Measurements from ENCODE around the gene CT47B1.
"Not testable (repeated sequence)": the region's sequence is repeated elsewhere in the genome, so short reads cannot be mapped to it uniquely, and the experiment has no call there.

CT47B1 gene

DNA sequence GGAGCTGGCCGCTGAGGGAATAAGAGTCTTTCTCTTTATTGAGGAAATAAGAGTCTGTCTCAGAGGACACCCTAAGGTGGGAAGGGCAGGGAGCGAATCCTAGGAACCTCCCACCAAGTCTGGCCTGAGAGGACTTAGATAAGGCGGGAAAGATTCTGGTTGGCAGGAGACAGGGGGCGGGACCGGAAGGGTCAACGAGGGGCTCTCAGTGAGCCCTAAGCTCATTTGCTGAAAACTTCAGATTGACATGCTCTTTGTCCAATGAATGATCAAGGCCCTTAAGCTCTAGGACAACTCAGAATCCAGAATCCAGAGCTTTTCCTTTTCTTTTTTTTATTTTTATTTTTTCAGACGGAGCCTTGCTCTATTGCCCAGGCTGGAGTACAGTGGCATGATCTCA, at the start of gene CT47B1:
Gene CT47B1 (minus strand): TSS at position 101 of the 400 bp plus-strand sequence. CDS start 196 bp downstream, outside the sequence.
- DNase-seq = not testable (repeated sequence)

DNA sequence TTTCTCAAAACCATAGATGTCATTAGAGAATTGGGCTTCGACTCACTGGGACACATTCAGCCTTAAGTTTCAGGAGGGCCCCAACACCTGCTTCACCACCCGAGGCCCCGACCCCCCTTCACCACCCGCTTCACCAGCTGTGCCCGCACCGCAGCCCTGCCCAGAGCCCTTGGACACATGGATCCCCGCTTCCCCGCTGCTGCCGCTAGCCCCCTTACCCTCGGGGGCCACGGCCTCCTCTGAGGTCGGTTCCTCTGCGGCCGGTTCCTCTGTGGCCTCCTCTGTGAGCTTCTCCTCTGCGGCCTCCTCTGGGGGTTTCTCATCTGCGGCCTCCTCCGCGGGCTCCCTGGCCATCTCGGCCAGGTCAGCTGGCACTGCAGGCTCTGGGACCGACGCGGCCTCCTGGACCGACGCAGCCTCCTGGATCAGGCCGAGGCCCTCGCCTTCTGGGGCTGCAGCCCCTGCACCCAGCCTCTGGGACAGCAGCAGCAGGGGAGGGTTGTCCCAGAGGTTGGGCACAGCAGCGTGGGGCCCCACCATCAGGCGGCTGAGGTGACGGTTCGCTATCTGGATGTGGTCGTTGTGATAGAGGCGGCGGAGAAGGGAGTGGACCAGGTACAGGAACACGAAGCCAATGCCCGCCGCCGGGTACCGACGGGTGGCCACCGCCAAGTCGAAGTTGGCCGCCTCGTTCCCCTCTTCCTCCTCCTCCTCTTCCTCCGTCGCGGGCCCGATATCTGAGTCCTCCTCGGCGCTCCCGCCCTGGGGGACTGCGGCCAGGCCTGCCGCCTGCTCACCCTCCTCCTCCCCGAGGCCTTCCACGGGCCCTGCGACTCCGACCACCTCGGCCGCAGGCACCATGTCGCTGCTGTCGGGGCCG, 748 bp downstream of the CT47B1 start:
- DNase-seq = no peak

DNA sequence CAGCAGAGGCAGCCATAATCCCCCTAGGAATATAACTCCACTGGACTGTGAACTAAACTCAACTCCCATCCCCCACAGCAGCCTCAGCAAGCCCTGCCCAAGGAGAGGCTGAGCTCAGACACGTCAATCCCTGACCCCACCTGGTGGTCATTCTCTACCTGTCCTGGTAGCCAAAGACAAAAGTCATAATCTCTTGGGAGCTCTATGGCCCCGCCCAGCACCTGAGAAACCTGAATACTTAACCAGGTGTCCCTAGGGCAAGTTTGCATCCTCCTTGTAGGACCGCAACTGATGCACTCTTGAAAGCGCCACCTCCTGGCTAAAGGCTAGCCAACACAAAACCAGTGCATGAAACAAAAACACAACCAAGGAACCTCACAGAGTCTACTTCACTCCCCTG, 18.4 kb downstream of the CT47B1 start:
- no peak for DNase-seq

DNA sequence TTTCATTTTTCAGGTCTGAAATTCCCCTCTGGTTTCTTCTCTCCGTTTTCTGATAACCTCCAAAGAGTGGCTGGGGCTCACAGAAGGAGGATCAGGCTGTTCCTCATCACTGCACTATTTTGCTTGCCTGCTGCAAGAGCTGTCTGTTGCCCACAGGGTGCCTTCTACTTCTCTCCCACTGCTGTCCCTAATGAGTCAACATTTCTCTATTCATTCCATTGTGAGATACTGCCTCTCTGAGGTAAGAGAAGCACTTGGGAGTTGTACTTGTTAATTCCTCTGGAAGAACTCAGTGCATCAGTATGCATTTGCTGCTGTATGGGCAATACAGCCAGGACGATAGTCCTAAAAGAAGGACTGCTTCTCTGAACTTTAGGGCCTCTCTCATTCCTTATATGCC, 34.8 kb downstream of the CT47B1 start:
- DNase-seq = no peak

DNA sequence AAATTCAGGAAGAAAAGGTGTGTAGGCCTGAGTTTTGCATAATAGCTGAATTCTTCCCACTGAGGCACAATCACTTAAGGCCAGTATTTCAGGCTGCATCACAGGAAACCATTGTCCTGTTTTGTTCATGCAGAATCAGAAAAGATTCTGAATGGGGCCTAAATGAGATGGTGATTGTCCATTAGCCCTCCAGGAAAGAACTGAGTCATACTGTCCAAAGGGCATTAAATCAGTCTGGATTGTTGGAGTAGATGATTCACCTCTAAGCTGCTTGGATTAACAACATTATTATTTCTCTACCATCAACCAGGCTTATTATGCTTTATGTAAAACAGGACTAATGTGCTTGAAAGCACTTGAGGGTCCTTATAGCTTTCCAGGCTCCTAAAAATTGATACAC, 36.2 kb downstream of the CT47B1 start:
- DNase-seq = no peak

DNA sequence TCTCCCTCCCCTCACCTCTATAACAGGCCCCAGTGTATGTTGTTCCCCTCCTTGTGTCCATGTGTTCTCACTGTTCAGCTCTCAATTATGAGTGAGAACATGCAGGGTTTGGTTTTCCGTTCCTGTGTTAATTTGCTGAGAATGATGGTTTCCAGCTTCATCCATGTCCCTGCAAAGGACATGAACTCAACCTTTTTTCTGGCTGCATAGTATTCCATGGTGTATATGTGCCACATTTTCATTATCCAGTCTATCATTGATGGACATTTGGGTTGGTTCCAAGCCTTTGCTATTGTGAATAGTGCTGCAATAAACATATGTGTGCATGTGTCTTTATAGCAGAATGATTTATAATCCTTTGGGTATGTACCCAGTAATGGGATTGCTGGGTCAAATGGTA, 48.5 kb downstream of the CT47B1 start:
- not testable (repeated sequence) for DNase-seq

DNA sequence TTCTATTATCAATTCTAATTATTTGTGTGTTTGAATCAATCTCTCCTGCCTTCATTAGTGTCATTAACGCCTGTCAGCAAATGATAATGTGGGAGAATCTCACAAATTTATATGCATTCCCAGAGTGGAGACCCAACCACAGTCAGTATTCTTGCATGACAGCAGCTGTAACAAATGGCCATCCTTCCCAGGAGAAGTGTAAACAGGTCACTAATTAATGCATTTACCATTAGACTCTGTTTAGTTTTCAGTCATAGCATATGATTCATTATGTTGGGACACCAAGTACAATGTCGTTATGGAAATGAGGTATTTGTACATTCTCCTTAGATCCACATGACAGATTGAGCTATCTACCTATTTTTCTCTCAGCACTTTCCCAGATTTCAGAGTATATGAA, 50.5 kb downstream of the CT47B1 start:
- DNase-seq = no peak

DNA sequence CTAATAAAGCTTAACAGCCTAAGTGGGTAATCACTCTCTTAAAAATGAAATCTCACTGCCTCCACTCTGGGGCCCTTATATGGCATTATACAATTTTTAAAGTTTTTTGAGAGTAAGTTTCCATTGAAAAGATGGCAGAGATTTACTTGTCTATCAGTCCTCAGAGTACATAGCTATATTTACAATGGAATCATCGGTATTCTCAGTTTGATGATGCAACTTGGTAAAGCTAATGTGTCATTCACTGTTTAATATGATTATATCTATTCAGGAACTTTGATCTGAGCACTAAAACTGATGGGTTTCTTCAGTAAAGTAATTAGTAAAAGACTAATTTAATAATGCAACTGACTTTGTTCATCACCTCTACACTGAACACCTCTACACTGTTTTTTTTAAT, 51.6 kb downstream of the CT47B1 start:
- no peak for DNase-seq

DNA sequence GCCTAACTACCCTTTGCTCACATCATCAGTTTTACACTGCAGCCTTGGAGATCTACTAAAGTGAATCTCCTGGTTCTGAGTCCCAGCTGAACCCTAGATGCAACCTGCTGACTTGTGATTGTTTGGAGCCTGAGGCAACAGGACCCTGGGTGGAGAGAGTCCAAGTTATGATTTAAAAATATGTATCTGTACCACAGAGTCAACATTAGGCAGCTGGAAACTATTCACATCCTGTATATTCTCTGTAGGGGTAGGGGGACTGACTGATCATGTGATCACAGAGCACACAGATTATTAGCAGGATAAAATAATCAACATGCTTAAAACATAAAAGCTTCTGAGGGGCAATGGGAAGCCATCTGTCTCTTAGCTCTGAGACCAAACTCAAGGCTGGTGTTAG, 52.1 kb downstream of the CT47B1 start:
- no peak for DNase-seq
